HUES48 (cell line): ENCODE results near the gene PPIP5K2.

ENCODE experiments used
- H3K27ac ChIP-seq: one replicate; pipeline ENCODE4 v1.7.0; 2013; ENCODE audit warnings: low read depth, low read length, inconsistent platforms
- H3K27me3 ChIP-seq: 2 replicates; pipeline ENCODE4 v1.6.1; 2013; ENCODE audit warnings: mild to moderate bottlenecking, low read length; ENCODE audit not compliant: control insufficient read depth, insufficient read depth
- H3K36me3 ChIP-seq: 2 replicates; pipeline ENCODE4 v1.6.1; 2013; ENCODE audit warnings: low read length; ENCODE audit not compliant: control insufficient read depth, insufficient read depth
- H3K4me1 ChIP-seq: 2 replicates; pipeline ENCODE4 v1.6.1; 2013; ENCODE audit warnings: mild to moderate bottlenecking, low read length; ENCODE audit not compliant: control insufficient read depth, insufficient read depth
- H3K4me3 ChIP-seq: 2 replicates; pipeline ENCODE4 v1.5.1; 2013; ENCODE audit warnings: mild to moderate bottlenecking, low read depth, low read length
- H3K9ac ChIP-seq: 2 replicates; pipeline ENCODE4 v1.6.1; 2013; ENCODE audit warnings: mild to moderate bottlenecking, low read depth, low read length, moderate library complexity
- H3K9me3 ChIP-seq: 2 replicates; pipeline ENCODE4 v1.6.1; 2013; ENCODE audit warnings: low read length; ENCODE audit not compliant: control insufficient read depth, insufficient read depth

The PPIP5K2 gene

DNA sequence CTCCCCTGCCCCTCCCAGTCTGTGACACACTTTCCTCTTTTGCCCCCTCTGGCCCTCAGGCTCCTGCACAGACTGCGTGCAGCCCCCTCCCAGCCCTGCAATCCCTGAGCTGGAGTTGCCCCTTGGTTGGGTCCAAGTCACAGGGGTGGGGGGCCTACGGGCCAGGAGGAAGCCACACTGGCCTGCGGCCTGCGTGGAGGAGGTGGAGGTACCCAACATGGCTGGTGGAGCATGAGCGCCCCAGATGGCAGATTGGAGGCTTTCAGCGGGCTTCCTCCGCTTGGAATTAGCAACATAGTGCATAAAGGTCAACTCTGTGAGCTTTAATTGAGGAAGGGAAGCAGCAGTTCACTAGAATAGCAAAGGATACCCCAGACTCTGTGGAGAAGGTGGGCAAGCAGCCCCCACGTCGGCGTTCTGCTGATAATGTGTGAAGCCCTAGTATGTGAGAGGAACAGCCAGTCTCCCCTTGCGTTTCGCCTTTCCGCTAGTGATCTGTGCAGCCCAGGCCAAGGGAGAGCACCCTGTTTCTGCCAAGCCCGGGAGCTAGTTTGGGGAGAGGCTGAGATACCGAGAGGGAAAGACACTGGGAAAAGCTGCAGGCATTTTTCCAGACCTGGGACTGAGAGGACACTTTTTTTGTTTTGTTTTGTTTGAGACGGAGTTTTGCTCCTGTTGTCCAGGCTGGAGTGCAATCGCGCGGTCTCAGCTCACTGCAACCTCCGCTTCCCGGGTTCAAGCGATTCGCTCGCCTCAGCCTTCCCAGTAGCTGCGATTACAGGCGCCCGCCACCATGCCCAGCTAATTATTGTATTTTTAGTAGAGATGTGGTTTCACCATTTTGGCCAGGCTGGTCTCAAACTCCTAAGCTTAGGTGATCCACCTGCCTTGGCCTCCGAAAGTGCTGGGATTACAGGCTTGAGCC, 103.2 kb downstream of the PPIP5K2 start:
- Histone ChIP-seq H3K36me3 (no peaks in the 10 kb centered on the region), H3K4me3 (no peak overlapping the region), H3K9me3 (no peaks in the 10 kb centered on the region), H3K27me3 (no peaks in the 10 kb centered on the region), H3K4me1 (peaks cover 6% of the 10 kb centered on the region; the same call in 1 of the 2 replicates), H3K27ac (no peak overlapping the region), H3K9ac (no peak overlapping the region)

DNA sequence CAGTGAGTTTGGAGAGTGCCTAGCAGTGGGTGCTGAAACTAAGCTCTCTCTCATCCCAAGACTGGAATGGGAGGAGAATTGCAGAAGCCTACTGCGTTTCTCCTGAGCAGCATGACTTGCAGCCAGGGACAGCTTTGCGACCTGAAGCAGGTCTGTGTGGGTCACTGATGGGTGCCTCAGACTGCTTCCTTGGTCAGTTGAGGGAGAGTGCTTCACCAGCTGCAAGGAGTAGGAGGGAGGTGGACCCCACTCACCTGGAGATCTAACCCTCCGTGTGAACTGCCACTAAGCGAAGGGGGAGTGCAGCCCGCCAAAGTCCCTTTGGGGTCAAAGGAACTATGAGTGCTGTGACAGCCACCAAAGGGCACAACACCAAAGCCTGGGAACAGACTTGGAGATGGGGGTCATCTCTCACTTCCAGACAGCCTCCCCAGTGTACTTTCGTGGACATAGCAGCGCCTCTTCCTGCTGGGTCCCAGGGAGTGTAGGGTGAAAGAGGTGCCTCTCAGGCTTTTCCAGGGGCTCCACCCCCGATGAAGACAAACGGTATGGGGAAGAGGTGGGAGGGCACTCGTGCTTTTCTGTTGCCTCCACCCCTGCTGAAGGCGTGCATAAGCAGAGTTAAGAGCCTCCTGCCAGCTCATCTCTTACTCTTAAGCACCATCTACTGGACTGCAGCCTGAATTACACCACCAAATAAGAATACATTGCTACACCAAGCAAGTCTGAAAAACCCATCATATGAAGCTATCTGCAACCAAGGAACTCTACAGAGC, 104.2 kb downstream of the PPIP5K2 start:
- peak overlapping the region; percentile 32 for H3K4me3 ChIP-seq
- H3K27me3 ChIP-seq = no peaks in the 10 kb centered on the region
- H3K4me1 ChIP-seq = peaks cover 6% of the 10 kb centered on the region; the same call in 1 of the 2 replicates
- no peaks in the 10 kb centered on the region for H3K9me3 ChIP-seq
- H3K9ac ChIP-seq = no peak overlapping the region
- H3K36me3 ChIP-seq = no peaks in the 10 kb centered on the region
- no peak overlapping the region for H3K27ac ChIP-seq

DNA sequence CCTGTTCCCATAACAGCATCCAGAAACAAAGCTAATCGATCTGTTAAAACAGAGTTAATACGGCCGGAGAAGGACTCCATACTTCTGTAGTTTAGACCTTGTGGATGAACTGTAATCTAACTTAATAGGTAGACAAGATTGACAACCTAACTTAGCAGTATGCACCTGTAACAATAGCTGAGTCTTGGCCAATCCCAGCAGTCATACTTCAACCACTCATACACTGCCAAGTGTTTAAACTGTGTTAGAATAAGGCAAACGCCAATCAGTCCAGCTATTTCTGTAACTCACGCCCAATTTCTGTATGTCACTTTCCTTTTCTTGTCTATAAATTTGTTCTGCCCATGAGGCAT, 104.8 kb downstream of the PPIP5K2 start:
- Histone ChIP-seq H3K4me3 (no peak overlapping the region), H3K4me1 (peaks cover 6% of the 10 kb centered on the region; the same call in 1 of the 2 replicates), H3K9ac (no peak overlapping the region), H3K9me3 (no peaks in the 10 kb centered on the region), H3K27ac (no peak overlapping the region), H3K27me3 (no peaks in the 10 kb centered on the region), H3K36me3 (no peaks in the 10 kb centered on the region)

DNA sequence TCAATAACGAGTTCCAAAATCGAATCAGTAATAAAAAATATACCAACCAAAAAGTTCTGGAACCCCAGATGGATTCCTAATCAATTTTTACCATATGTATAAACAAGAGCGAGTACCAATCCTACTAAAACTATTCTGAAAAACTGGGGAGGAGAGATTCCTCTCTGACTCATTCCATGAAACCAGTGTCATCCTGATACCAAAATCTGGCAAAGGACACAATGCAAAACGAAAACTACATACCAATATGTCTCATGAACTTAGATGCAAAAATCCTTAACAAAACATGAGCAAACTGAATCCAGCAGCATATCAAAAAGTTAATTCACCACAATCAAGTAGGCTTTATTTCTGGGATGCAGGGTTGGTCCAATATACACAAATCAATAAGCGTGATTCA, 108.0 kb downstream of the PPIP5K2 start:
- H3K36me3 ChIP-seq = no peaks in the 10 kb centered on the region
- no peaks in the 10 kb centered on the region for H3K9me3 ChIP-seq
- no peaks in the 10 kb centered on the region for H3K27me3 ChIP-seq
- peaks cover 6% of the 10 kb centered on the region; the same call in 1 of the 2 replicates for H3K4me1 ChIP-seq
- H3K9ac ChIP-seq = no peak overlapping the region
- H3K27ac ChIP-seq = no peak overlapping the region
- H3K4me3 ChIP-seq = no peak overlapping the region

DNA sequence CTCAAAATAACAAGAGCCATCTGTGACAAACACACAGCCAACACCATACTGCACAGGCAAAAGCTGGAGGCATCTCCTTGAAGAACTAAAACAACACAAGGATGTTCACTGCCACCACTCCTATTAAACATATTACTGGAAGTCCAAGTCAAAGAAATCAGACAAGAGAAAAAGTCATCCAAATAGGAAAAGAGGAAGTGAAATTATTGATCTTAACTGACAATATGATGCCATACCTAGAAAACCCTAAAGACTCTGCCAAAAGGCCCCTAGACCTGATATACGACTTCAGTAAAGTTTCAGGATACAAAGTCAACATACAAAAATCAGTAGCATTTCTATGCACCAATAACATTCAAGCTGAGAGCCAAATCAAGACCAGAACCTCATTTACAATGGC, 108.5 kb downstream of the PPIP5K2 start:
- Histone ChIP-seq H3K4me1 (peaks cover 6% of the 10 kb centered on the region; the same call in 1 of the 2 replicates), H3K9me3 (no peaks in the 10 kb centered on the region), H3K27me3 (no peaks in the 10 kb centered on the region), H3K9ac (no peak overlapping the region), H3K27ac (no peak overlapping the region), H3K4me3 (no peak overlapping the region), H3K36me3 (no peaks in the 10 kb centered on the region)

DNA sequence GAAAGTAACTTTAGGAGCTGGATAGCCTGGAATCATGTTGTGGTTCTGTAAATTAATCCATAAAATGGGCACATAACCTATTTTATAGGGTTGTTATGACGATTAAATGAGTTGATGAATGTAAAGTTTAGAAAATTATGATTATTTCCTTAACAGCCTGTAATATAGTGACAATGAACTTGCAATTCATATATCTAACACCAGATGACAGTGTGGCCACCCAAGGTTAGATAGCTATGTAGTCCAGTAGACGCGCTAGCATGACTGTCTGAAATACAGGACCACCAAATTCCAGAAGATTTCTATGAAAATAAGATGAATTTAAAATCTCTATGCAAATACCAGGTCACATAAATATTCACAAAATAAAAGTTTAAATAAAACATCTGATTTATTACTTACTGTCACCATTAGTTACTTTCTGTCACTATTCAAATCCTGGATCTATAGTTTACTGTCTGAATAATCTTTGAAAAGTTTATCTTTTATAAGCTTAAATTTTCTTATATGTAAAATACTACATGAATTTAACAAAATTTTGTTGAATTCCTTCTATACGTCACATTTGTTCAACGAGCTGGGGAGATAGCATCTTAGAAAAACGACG, 112.4 kb downstream of the PPIP5K2 start:
- Histone ChIP-seq H3K36me3 (no peaks in the 10 kb centered on the region), H3K27me3 (no peaks in the 10 kb centered on the region), H3K4me1 (no peaks in the 10 kb centered on the region), H3K27ac (no peak overlapping the region), H3K4me3 (no peak overlapping the region), H3K9me3 (no peaks in the 10 kb centered on the region), H3K9ac (no peak overlapping the region)

DNA sequence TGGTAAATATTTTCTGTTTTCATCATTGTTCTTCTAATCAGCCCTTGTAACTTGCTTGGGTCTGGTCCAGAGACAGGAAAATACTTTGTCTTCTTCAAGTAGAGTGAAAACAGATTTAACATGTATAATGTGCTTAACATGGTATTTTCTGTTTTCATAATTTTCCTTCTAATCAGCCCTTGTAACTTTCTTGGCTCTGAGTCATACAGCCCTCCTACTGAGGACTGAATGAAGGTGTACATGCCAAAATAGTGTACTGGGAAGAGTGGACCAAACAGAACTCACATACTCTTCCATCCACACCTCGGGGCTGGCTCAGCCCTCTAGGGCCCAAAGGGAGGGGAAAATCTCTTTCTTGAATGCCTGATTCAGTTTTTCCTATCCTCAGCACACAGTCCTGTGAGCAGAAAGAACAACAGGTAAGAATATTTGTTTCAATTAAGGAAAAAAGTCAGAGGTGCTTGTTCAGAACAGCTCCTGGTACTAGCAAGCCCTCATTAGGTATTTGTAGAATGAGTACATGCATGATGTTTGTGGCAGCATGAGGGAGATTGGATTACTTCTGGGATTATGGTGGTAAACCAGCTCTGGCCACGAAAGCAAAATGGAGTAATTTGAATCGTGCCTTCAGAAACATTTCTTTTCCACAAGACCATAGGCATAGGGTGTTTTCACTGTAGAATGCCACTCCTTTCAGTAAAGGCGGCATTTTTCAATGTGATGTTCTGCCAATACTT, 114.3 kb downstream of the PPIP5K2 start:
- no peaks in the 10 kb centered on the region for H3K27me3 ChIP-seq
- no peaks in the 10 kb centered on the region for H3K36me3 ChIP-seq
- no peak overlapping the region for H3K4me3 ChIP-seq
- no peak overlapping the region for H3K9ac ChIP-seq
- no peaks in the 10 kb centered on the region for H3K4me1 ChIP-seq
- H3K9me3 ChIP-seq = no peaks in the 10 kb centered on the region
- H3K27ac ChIP-seq = no peak overlapping the region

DNA sequence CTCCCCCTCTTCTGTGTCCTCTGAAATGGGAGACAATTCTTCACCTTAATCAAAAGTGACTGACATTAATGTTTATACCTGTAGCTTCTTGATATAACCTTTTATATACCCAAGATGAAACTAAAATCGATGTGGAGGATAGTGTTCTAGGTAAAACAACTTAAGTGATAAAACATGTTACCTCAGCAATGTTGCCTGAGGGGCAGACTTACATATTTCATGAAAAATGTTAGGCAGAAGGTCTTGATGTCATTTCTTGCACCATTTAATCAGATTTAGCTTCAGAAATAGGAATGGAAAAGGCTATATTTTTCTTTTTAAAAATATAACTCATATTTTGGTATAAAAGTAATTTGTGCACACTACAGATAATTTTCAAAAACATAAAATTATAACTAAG, 115.8 kb downstream of the PPIP5K2 start:
- no peak overlapping the region for H3K27ac ChIP-seq
- no peaks in the 10 kb centered on the region for H3K4me1 ChIP-seq
- no peak overlapping the region for H3K9ac ChIP-seq
- H3K4me3 ChIP-seq = no peak overlapping the region
- no peaks in the 10 kb centered on the region for H3K27me3 ChIP-seq
- no peaks in the 10 kb centered on the region for H3K36me3 ChIP-seq
- no peaks in the 10 kb centered on the region for H3K9me3 ChIP-seq

DNA sequence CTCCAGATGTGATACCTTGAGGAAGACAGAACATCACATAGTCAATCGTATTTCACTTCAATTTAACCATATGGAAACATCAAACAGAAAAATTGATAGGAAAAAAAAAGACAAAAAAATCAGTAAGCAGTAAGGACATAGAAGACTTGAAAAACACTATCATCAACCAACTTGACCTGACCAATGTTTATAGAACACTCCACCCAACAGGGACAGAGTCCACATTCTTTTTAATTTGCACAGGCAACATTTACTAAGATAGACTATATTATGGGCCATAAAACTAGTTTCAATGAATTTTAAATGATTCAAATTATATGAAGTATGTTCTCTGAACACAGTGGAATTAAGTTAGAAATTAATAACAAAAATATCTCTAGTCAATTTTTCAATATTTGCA, 117.7 kb downstream of the PPIP5K2 start:
- Histone ChIP-seq H3K9ac (no peak overlapping the region), H3K9me3 (no peaks in the 10 kb centered on the region), H3K27me3 (no peaks in the 10 kb centered on the region), H3K27ac (no peak overlapping the region), H3K36me3 (no peaks in the 10 kb centered on the region), H3K4me3 (no peak overlapping the region), H3K4me1 (no peaks in the 10 kb centered on the region)

DNA sequence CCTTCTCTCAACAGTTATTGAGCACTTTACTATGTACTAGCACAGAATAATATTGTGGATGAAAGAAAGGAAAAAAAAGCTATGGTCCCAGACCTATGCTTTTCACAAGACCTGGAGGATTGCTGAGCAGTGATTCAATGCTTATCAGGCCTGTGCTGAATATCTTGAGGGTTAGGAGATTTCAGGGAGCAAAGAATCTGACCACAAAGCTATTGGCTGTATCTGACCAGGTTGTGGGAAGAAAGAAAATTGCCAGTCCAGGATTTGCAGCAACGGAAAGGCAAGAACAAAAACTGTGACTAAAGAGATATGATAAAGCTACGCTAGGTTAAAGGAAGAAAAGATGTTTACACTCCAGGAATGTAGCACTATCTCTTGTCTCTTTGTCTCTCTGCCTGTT, 123.6 kb downstream of the PPIP5K2 start:
- Histone ChIP-seq H3K9ac (no peak overlapping the region), H3K36me3 (no peaks in the 10 kb centered on the region), H3K4me1 (no peaks in the 10 kb centered on the region)

More for the DNA sequence above, 123.6 kb downstream of the PPIP5K2 start:
- H3K27me3 ChIP-seq = no peaks in the 10 kb centered on the region
- no peak overlapping the region for H3K4me3 ChIP-seq
- H3K9me3 ChIP-seq = no peaks in the 10 kb centered on the region
- no peak overlapping the region for H3K27ac ChIP-seq
